ENCODE data around the gene BCAR1. TPM values are rescaled to one million over a fixed set of nuclear protein-coding genes. Genes with fewer than 3 reads are reported as not detected.

The BCAR1 gene
- total RNA-seq, 1 experiment from 2014 or later, result 58.6 TPM

DNA sequence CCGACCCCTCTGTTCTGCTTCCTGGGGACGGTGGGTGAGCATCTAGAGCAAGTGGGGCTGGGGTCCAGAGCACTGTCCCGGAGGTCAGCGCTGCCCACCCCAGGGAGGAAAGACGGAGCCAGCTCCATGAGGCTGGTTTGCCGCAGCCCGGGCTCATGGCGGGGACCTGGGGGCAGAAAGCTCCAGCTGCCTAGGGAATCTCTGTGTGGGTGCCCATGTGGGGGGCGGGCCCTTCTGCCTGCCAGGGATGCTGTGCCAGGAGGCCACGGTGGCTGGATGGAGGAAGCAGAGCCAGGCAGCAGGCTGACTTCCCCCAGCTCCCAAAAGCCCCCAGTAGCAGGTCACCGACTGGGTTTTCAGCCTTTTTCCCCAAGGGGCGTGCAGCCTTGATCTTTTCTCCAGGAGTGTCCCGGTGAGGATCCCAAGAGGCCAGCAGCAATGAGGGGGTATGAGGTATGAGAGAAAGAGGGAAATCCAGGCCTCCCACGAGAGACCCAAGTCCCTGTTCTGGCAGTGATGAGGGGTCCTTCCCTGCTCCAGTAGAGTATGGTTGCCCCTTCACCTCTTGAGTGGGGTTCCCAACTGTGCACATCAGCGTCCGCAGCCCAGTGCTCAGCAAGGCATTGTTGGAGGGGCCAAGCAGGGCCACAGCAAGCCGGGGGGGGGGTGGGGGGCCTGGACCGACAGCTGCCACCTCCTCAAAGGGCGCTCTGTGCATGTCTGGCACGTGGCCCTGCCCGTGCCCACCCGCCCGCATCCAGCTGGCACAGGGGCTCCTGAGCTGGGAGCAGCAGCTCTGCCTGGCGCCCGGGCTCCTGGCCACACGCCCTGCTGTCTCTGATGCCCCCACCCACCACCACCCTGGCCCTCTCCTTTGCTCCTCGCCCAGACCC, 15.6 kb upstream of the BCAR1 start:
- Mint-ChIP-seq H3K27ac (ENCODE audit: low read depth, unreplicated experiment) (peak overlapping the region; percentile 73), H3K4me3 (ENCODE audit: unreplicated experiment) (peak overlapping the region; percentile 79), H3K27me3 (ENCODE audit: insufficient read depth, unreplicated experiment) (no peaks in the 10 kb centered on the region), H3K4me1 (ENCODE audit: insufficient read depth, unreplicated experiment) (peaks cover 17% of the 10 kb centered on the region), H3K36me3 (ENCODE audit: insufficient read depth, unreplicated experiment) (peaks cover 14% of the 10 kb centered on the region), H3K9me3 (ENCODE audit: unreplicated experiment) (no peaks in the 10 kb centered on the region)
- intact Hi-C loops (cut with micrococcal nuclease), result loop anchor here (1.0 kb wide), 1 partner anchor 38 kb away; no protein-coding TSS in a partner anchor
- POLR2A ChIA-PET, result interaction anchor here (0.6 to 5.7 kb wide), 13 partner anchors 10 to 219 kb away, joined by 3 to 89 read pairs (median 4); partner anchors contain the start of genes BCAR1 and CFDP1
- TF ChIP-seq CTCF (IDR thresholded peaks at IDR 0.05; ENCODE audit: unreplicated experiment), result no peak
- no peak for DNase-seq (ENCODE audit: unreplicated experiment)
- CTCF ChIA-PET, result interaction anchor here (0.7 to 1.9 kb wide), 7 partner anchors 13 to 404 kb away, joined by 3 to 10 read pairs (median 6); no protein-coding TSS in a partner anchor
- BruUV-seq (replicated peaks), result no TSS peak

GRCh38 chr16:75265911-75266701, 14.7 kb upstream of the BCAR1 start:
- H3K27ac Mint-ChIP-seq (ENCODE audit: low read depth, unreplicated experiment), result peak overlapping the region; percentile 73
- peaks cover 14% of the 10 kb centered on the region for H3K36me3 Mint-ChIP-seq (ENCODE audit: insufficient read depth, unreplicated experiment)
- intact Hi-C loops (cut with micrococcal nuclease), result loop anchor here (1.0 kb wide), 1 partner anchor 39 kb away; no protein-coding TSS in a partner anchor
- H3K9me3 Mint-ChIP-seq (ENCODE audit: unreplicated experiment), result no peaks in the 10 kb centered on the region
- peaks cover 17% of the 10 kb centered on the region for H3K4me1 Mint-ChIP-seq (ENCODE audit: insufficient read depth, unreplicated experiment)
- peak overlapping the region; percentile 79 for H3K4me3 Mint-ChIP-seq (ENCODE audit: unreplicated experiment)
- no peak for TF ChIP-seq CTCF (IDR thresholded peaks at IDR 0.05; ENCODE audit: unreplicated experiment)
- H3K27me3 Mint-ChIP-seq (ENCODE audit: insufficient read depth, unreplicated experiment), result no peaks in the 10 kb centered on the region
- BruUV-seq (replicated peaks), result TSS peak; percentile 61
- ChIA-PET POLR2A (interaction anchor here (0.7 to 5.7 kb wide), 11 partner anchors 11 to 1925 kb away, joined by 3 to 89 read pairs (median 4); partner anchors contain the start of genes BCAR1 and MON1B), CTCF (interaction anchor here (0.6 to 1.8 kb wide), 8 partner anchors 14 to 496 kb away, joined by 3 to 7 read pairs (median 4); partner anchors contain the start of gene BCAR1)
- DNase-seq (ENCODE audit: unreplicated experiment), result peak; percentile 65

DNA sequence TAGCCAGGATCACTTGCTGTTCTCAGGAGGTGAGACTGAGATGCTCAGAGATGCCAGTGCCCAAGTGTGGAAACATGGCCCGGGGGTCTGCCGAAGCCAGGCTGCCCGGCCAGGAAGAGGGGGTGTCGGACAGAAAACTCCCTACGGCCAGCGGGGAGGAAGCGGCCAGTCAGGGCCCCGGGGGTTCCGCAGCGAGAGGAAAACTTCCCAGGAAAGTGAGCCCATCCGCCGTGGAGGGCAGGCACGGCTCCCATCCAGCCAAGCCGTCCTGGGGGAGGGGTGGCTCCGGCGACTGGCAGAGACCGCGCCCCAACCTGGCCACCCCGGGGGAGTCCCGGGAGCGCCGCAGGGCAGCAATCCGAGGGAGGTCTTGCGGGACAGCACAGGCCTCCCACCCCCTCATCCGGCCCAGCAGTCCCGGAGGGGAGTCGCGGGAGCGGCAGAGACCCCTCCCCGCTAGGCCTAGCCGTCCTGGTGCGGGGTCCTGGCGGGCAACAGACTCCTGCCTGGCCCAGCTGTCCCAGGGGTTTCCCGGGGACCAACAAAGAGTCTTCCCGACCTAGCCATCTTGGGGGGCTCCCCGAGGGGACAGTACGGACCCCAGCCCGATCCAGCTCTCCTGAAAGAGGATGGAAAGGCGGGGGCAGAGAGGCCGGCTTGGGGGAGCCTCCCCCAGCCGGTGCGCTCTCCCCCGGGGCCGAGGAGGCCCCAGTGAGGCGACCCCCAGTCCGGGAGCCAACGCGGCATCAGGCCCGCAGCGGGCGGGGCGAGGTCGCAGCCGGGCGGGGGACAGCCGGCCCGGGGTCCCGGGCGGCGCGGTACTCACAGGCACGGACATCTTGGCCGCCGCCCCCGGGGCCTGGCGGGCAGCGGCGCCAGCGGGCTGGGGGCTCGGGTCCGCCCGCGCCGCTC, 13.8 kb upstream of the BCAR1 start:
- Mint-ChIP-seq H3K4me1 (ENCODE audit: insufficient read depth, unreplicated experiment) (peaks cover 17% of the 10 kb centered on the region), H3K36me3 (ENCODE audit: insufficient read depth, unreplicated experiment) (peaks cover 14% of the 10 kb centered on the region), H3K27ac (ENCODE audit: low read depth, unreplicated experiment) (peak overlapping the region; percentile 73), H3K9me3 (ENCODE audit: unreplicated experiment) (no peaks in the 10 kb centered on the region), H3K27me3 (ENCODE audit: insufficient read depth, unreplicated experiment) (no peaks in the 10 kb centered on the region), H3K4me3 (ENCODE audit: unreplicated experiment) (peak overlapping the region; percentile 79)
- POLR2A ChIA-PET, result interaction anchor here (0.6 to 5.7 kb wide), 6 partner anchors 11 to 169 kb away, joined by 3 to 89 read pairs (median 4); partner anchors contain the start of gene BCAR1
- BruUV-seq (replicated peaks), result no TSS peak
- DNase-seq (ENCODE audit: unreplicated experiment), result peak; percentile 42
- intact Hi-C loops (cut with micrococcal nuclease), result no loop called here
- CTCF ChIA-PET, result interaction anchor here (0.6 to 1.8 kb wide), 7 partner anchors 14 to 497 kb away, joined by 3 to 7 read pairs (median 4); partner anchors contain the start of gene BCAR1
- no peak for TF ChIP-seq CTCF (IDR thresholded peaks at IDR 0.05; ENCODE audit: unreplicated experiment)

All from MCF 10A (cell line).